GM23338 (cell line): Measurements from ENCODE around the gene CDC27. TPM values are rescaled to one million over a fixed set of nuclear protein-coding genes. Genes with fewer than 3 reads are reported as not detected.

ENCODE experiments used
- ATAC-seq: fragments of 200-7000 bp; cut with Tn5 transposase; 3 replicates; pipeline ENCODE4 v1.9.1; 2020
- DNase-seq: peaks from one replicate; pipeline ENCODE4 v3.0.0-alpha.2; 2015; ENCODE audit warnings: low spot score
- H2AFZ ChIP-seq: fragments of 200-600 bp; sonication (generic); 2 replicates; pipeline ENCODE4 v1.8.0; 2016; ENCODE audit warnings: antibody characterized with exemption, mild to moderate bottlenecking, moderate library complexity
- H3F3A ChIP-seq: fragments of 200-600 bp; sonication (generic); replicated peaks from 2 replicates; pipeline ENCODE4 v1.8.0; 2017; ENCODE audit warnings: antibody characterized with exemption, mixed run types, low read depth
- H3K27ac ChIP-seq: fragments of 200-600 bp; sonication (generic); 2 replicates; pipeline ENCODE4 v1.6.1; 2016; ENCODE audit warnings: low read depth
- H3K27me3 ChIP-seq: fragments of 200-600 bp; sonication (generic); 2 replicates; pipeline ENCODE4 v1.8.0; 2016; ENCODE audit warnings: mild to moderate bottlenecking, mixed run types, moderate library complexity; ENCODE audit not compliant: insufficient read depth
- H3K36me3 ChIP-seq: fragments of 200-600 bp; sonication (generic); 2 replicates; pipeline ENCODE4 v1.8.0; 2016; ENCODE audit warnings: mild to moderate bottlenecking; ENCODE audit not compliant: insufficient read depth
- H3K4me1 ChIP-seq: fragments of 200-600 bp; sonication (generic); 2 replicates; pipeline ENCODE4 v1.8.0; 2016; ENCODE audit warnings: mild to moderate bottlenecking, moderate library complexity; ENCODE audit not compliant: insufficient read depth
- H3K4me2 ChIP-seq: fragments of 200-600 bp; sonication (generic); 2 replicates; pipeline ENCODE4 v1.7.1; 2017; ENCODE audit warnings: mixed run types
- H3K4me3 ChIP-seq: fragments of 200-600 bp; sonication (generic); 2 replicates; pipeline ENCODE4 v1.6.1; 2016; ENCODE audit warnings: mixed run types
- H3K79me2 ChIP-seq: fragments of 200-600 bp; sonication (generic); replicated peaks from 2 replicates; pipeline ENCODE4 v1.8.0; 2017; ENCODE audit warnings: mild to moderate bottlenecking; ENCODE audit not compliant: insufficient read depth
- H3K9me2 ChIP-seq: fragments of 200-600 bp; sonication (generic); 2 replicates; pipeline ENCODE4 v1.8.0; 2017; ENCODE audit not compliant: insufficient read depth
- H4K20me1 ChIP-seq: fragments of 200-600 bp; sonication (generic); replicated peaks from 2 replicates; pipeline ENCODE4 v1.8.0; 2017; ENCODE audit warnings: mild to moderate bottlenecking; ENCODE audit not compliant: insufficient read depth
- H3K27ac Mint-ChIP-seq: 2 replicates; pipeline ENCODE4 v1.8.0; 2020; ENCODE audit warnings: inconsistent platforms, mild to moderate bottlenecking, moderate library complexity, mixed read lengths
- H3K27me3 Mint-ChIP-seq: 3 replicates; pipeline ENCODE4 v1.8.0; 2022; ENCODE audit warnings: low read depth, mild to moderate bottlenecking, moderate library complexity, mixed read lengths, inconsistent platforms; ENCODE audit not compliant: insufficient read depth, poor library complexity
- H3K36me3 Mint-ChIP-seq: 3 replicates; pipeline ENCODE4 v1.8.0; 2021; ENCODE audit warnings: low read depth, mild to moderate bottlenecking, inconsistent platforms, moderate library complexity, mixed read lengths
- H3K4me1 Mint-ChIP-seq: 3 replicates; pipeline ENCODE4 v1.8.0; 2020; ENCODE audit warnings: mild to moderate bottlenecking, inconsistent platforms, mixed read lengths
- H3K4me3 Mint-ChIP-seq: 3 replicates; pipeline ENCODE4 v1.8.0; 2021; ENCODE audit warnings: moderate library complexity, mild to moderate bottlenecking, inconsistent platforms, mixed read lengths
- H3K9me3 Mint-ChIP-seq: 3 replicates; pipeline ENCODE4 v1.8.0; 2020; ENCODE audit warnings: moderate library complexity, mild to moderate bottlenecking, inconsistent platforms, mixed read lengths
- CREB1 ChIP-seq: fragments of 250-450 bp; sonication (Bioruptor Pico); IDR thresholded peaks from 2 replicates; pipeline ENCODE4 v1.5.0; 2020; ENCODE audit warnings: low read depth, mild to moderate bottlenecking, moderate library complexity
- CTCF ChIP-seq, 2 experiments: fragments of 200-600 bp in 1 of 2; sonication (generic) in 1 of 2; conservative IDR thresholded peaks; 2 replicates each; pipeline versions ENCODE4 v1.5.1 to v1.6.1; 2016 to 2017; ENCODE audit warnings: antibody characterized with exemption in 2 of 2, low read depth in 2 of 2, mild to moderate bottlenecking in 2 of 2, moderate library complexity in 1 of 2
- ETS1 ChIP-seq: IDR thresholded peaks from 2 replicates; pipeline ENCODE4 v1.6.1; 2016; ENCODE audit warnings: antibody characterized with exemption
- EZH2 ChIP-seq: fragments of 200-600 bp; sonication (generic); IDR thresholded peaks from one replicate; pipeline ENCODE4 v1.8.0; 2017; ENCODE audit warnings: antibody characterized with exemption, mild to moderate bottlenecking, low read depth; ENCODE audit not compliant: unreplicated experiment
- EZH2phosphoT487 ChIP-seq: fragments of 200-600 bp; sonication (generic); IDR thresholded peaks from one replicate; pipeline ENCODE4 v1.8.1; 2018; ENCODE audit warnings: antibody characterized with exemption; ENCODE audit not compliant: unreplicated experiment
- JUNB ChIP-seq: IDR thresholded peaks from one replicate; pipeline ENCODE4 v1.6.1; 2016; ENCODE audit warnings: antibody characterized with exemption; ENCODE audit not compliant: unreplicated experiment
- NANOG ChIP-seq: IDR thresholded peaks from 2 replicates; pipeline ENCODE4 v1.6.1; 2016; ENCODE audit warnings: antibody characterized with exemption, borderline replicate concordance
- POLR2AphosphoS5 ChIP-seq: IDR thresholded peaks from 2 replicates; pipeline ENCODE4 v1.6.1; 2016; ENCODE audit warnings: antibody characterized with exemption, low read depth
- REST ChIP-seq: IDR thresholded peaks from one replicate; pipeline ENCODE4 v1.6.1; 2018; ENCODE audit warnings: antibody characterized with exemption; ENCODE audit not compliant: unreplicated experiment
- STAT1 ChIP-seq: IDR thresholded peaks from one replicate; pipeline ENCODE4 v1.6.1; 2016; ENCODE audit warnings: antibody characterized with exemption; ENCODE audit not compliant: unreplicated experiment
- ZNF114 ChIP-seq: fragments of 250-450 bp; sonication (Bioruptor Pico); IDR thresholded peaks from 2 replicates; pipeline ENCODE4 v1.5.0; 2020; ENCODE audit warnings: mild to moderate bottlenecking, moderate library complexity
- ZNF331 ChIP-seq: fragments of 250-450 bp; sonication (Bioruptor Pico); IDR thresholded peaks from 2 replicates; pipeline ENCODE4 v1.5.0; 2020; ENCODE audit warnings: low read depth, mild to moderate bottlenecking, moderate library complexity
- polyA plus RNA-seq: library from polyadenylated mRNA; unstranded; fragments of >200 nt; fragmentation: Nextera tagmentation; extraction: Ambion mirVana; gene quantifications from 2 replicates; pipeline ENCODE4 v1.2.1, GENCODE V29; 2016
- total RNA-seq: library from RNA; depleted of rRNA; stranded (reverse); fragments of >200 nt; shearing (Covaris generic); gene quantifications from 2 replicates; pipeline ENCODE4 v1.2.3, GENCODE V29; 2014

The CDC27 gene
- total and polyA plus RNA-seq, 2 experiments from 2014 or later: 49.7 to 85.5 TPM

GRCh38 chr17:47085736-47086135, 103.4 kb downstream of the CDC27 start (continued):
- TF ChIP-seq ZNF114 (no peak), POLR2AphosphoS5 (no peak), ZNF331 (CRISPR knock-in tag) (no peak), STAT1 (no peak), EZH2phosphoT487 (no peak), CREB1 (no peak), NANOG (no peak)

GRCh38 chr17:47078801-47079200, 110.3 kb downstream of the CDC27 start:
- Mint-ChIP-seq H3K4me1 (no peaks in the 10 kb centered on the region), H3K36me3 (0 out of 3 replicates have a peak, but pooled peaks cover 2% of the 10 kb centered on the region), H3K27ac (no peak overlapping the region), H3K4me3 (no peak overlapping the region), H3K9me3 (no peaks in the 10 kb centered on the region), H3K27me3 (peaks cover 1% of the 10 kb centered on the region)
- H4K20me1 ChIP-seq: peaks cover 8% of the 10 kb centered on the region
- DNase-seq (no peak), ATAC-seq (no peak)
- H2AFZ ChIP-seq: no peak overlapping the region
- no peaks in the 10 kb centered on the region for H3F3A ChIP-seq
- no peak overlapping the region for H3K4me2 ChIP-seq
- peaks cover 22% of the 10 kb centered on the region for H3K79me2 ChIP-seq
- H3K27ac ChIP-seq: no peak overlapping the region
- no peaks in the 10 kb centered on the region for H3K4me1 ChIP-seq
- H3K9me2 ChIP-seq: no peaks in the 10 kb centered on the region
- no peaks in the 10 kb centered on the region for H3K36me3 ChIP-seq
- H3K4me3 ChIP-seq: no peak overlapping the region
- no peaks in the 10 kb centered on the region for H3K27me3 ChIP-seq
- TF ChIP-seq EZH2 (no peak), ZNF114 (no peak), REST (no peak), STAT1 (no peak)

- no peaks in the 10 kb centered on the region for H3K36me3 ChIP-seq
- H3K27ac ChIP-seq: no peak overlapping the region
- H3K27ac Mint-ChIP-seq: no peak overlapping the region
- TF ChIP-seq POLR2AphosphoS5: no peak
- no peak for TF ChIP-seq NANOG
- TF ChIP-seq ZNF114: no peak
- no peak for TF ChIP-seq ETS1
- TF ChIP-seq ZNF331 (CRISPR knock-in tag): no peak
- TF ChIP-seq STAT1: no peak
- no peak for TF ChIP-seq JUNB
- TF ChIP-seq EZH2: no peak
- no peak for TF ChIP-seq CREB1
- TF ChIP-seq EZH2phosphoT487: no peak
- no peak for TF ChIP-seq CTCF (conservative IDR thresholded peaks at IDR 0.05; ENCODE audit: low read depth in 2 of 2)
- no peak for TF ChIP-seq REST
Observed at GRCh38 chr17:47077576-47077975, 111.5 kb downstream of the CDC27 start.

More at GRCh38 chr17:47077576-47077975, 111.5 kb downstream of the CDC27 start:
- DNase-seq (no peak), ATAC-seq (no peak)
- H3K27me3 ChIP-seq: no peaks in the 10 kb centered on the region
- no peaks in the 10 kb centered on the region for H3F3A ChIP-seq
- H3K4me3 Mint-ChIP-seq: no peak overlapping the region
- peaks cover 5% of the 10 kb centered on the region for H3K4me1 Mint-ChIP-seq
- H3K9me2 ChIP-seq: no peaks in the 10 kb centered on the region
- no peaks in the 10 kb centered on the region for H3K4me1 ChIP-seq
- 0 out of 3 replicates have a peak, but pooled peaks cover 2% of the 10 kb centered on the region for H3K36me3 Mint-ChIP-seq
- no peaks in the 10 kb centered on the region for H3K9me3 Mint-ChIP-seq
- H3K27me3 Mint-ChIP-seq: peaks cover 1% of the 10 kb centered on the region
- no peak overlapping the region for H3K4me3 ChIP-seq
- H2AFZ ChIP-seq: no peak overlapping the region
- H3K79me2 ChIP-seq: 0 out of 2 replicates have a peak, but pooled peaks cover 11% of the 10 kb centered on the region
- H4K20me1 ChIP-seq: peaks cover 8% of the 10 kb centered on the region
- H3K4me2 ChIP-seq: no peak overlapping the region
